A673 (cell line): ENCODE measurements around the gene DNAH1. TPM values are rescaled to one million over a fixed set of nuclear protein-coding genes. Genes with fewer than 3 reads are reported as not detected.

Source experiments
- BruUV-seq: library from RNA; stranded (reverse); fragments of 400-500 nt; replicated peaks from 2 replicates; lab custom pipeline; 2021; lab: Mats Ljungman, UMichigan
- CTCF ChIA-PET: fragments of 300-600 bp; sonication (Branson Sonifier 250); formaldehyde crosslinking; loops from one replicate; lab custom pipeline; 2022; ENCODE audit warnings: antibody characterized with exemption; lab: Charles Lee
- POLR2A ChIA-PET: fragments of 300-600 bp; sonication (Branson Sonifier 250); formaldehyde crosslinking; loops from one replicate; lab custom pipeline; 2022; ENCODE audit warnings: antibody characterized with exemption; ENCODE audit not compliant: low non-redundant PET; lab: Charles Lee
- DNase-seq: peaks from one replicate; pipeline ENCODE4 v3.0.0-alpha.2; 2015; ENCODE audit warnings: low spot score
- H3K27ac ChIP-seq: fragments of 200-600 bp; sonication (generic); 2 replicates; pipeline ENCODE4 v1.5.1; 2016; ENCODE audit warnings: mixed run types, low read depth, mild to moderate bottlenecking, mixed read lengths, antibody characterized with exemption, low read length; ENCODE audit not compliant: poor library complexity, severe bottlenecking
- H3K27me3 ChIP-seq: fragments of 200-600 bp; sonication (generic); replicated peaks from 2 replicates; pipeline ENCODE4 v1.6.1; 2017; ENCODE audit warnings: mixed run types, low read depth, mild to moderate bottlenecking, mixed read lengths, antibody characterized with exemption, low read length; ENCODE audit not compliant: insufficient read depth, poor library complexity
- H3K36me3 ChIP-seq: fragments of 200-600 bp; sonication (generic); 2 replicates; pipeline ENCODE4 v1.6.1; 2016; ENCODE audit warnings: mixed run types, mild to moderate bottlenecking, mixed read lengths, antibody characterized with exemption, low read length; ENCODE audit not compliant: insufficient read depth, poor library complexity, severe bottlenecking
- H3K4me1 ChIP-seq: fragments of 200-600 bp; sonication (generic); 2 replicates; pipeline ENCODE4 v1.6.1; 2017; ENCODE audit warnings: mixed run types, mild to moderate bottlenecking, mixed read lengths, antibody characterized with exemption, low read length; ENCODE audit not compliant: insufficient read depth, poor library complexity, severe bottlenecking
- H3K4me3 ChIP-seq: fragments of 200-600 bp; sonication (generic); 2 replicates; pipeline ENCODE4 v1.5.1; 2016; ENCODE audit warnings: low read depth, mixed run types, mild to moderate bottlenecking, mixed read lengths, low read length; ENCODE audit not compliant: poor library complexity, severe bottlenecking
- H3K9me3 ChIP-seq: fragments of 200-600 bp; sonication (generic); 2 replicates; pipeline ENCODE4 v1.6.1; 2016; ENCODE audit warnings: mixed run types, low read depth, mild to moderate bottlenecking, mixed read lengths, antibody characterized with exemption, low read length; ENCODE audit not compliant: poor library complexity, severe bottlenecking
- CTCF ChIP-seq: fragments of 300-800, 200-600 bp; sonication (generic); conservative IDR thresholded peaks from 2 replicates; pipeline ENCODE4 v1.5.1; 2017; ENCODE audit warnings: low read depth, mild to moderate bottlenecking, antibody characterized with exemption, low read length, moderate library complexity, mixed read lengths
- EZH2 ChIP-seq: fragments of 200-600 bp; sonication (generic); IDR thresholded peaks from 2 replicates; pipeline ENCODE4 v1.6.1; 2017; ENCODE audit warnings: borderline replicate concordance, low read depth, mild to moderate bottlenecking, mixed read lengths, antibody characterized with exemption, low read length; ENCODE audit not compliant: poor library complexity, severe bottlenecking
- intact Hi-C: fragments of 100-400 bp; cut with micrococcal nuclease; formaldehyde crosslinking; loops from one replicate; pipeline ENCODE4 v1.10.0; 2022; ENCODE audit not compliant: unreplicated experiment
- total RNA-seq: library from RNA; stranded (reverse); gene quantifications from 2 replicates; pipeline ENCODE4 v1.2.3, GENCODE V29; 2021

Gene DNAH1
- total RNA-seq, 1 experiment from 2014 or later = 1.3 TPM

GRCh38 chr3:52294320-52295150 lies 21.6 kb upstream of the DNAH1 start:
- intact Hi-C loops = no loop called here
- CTCF ChIA-PET = no interaction called here

GRCh38 chr3:52295671-52296208 lies 20.4 kb upstream of the DNAH1 start:
- H3K27ac ChIP-seq = no peak overlapping the region
- no peak for DNase-seq
- H3K9me3 ChIP-seq = no peaks in the 10 kb centered on the region
- TF ChIP-seq CTCF (no peak), EZH2 (no peak)
- no peaks in the 10 kb centered on the region for H3K36me3 ChIP-seq
- POLR2A ChIA-PET = no interaction called here
- H3K4me1 ChIP-seq = no peaks in the 10 kb centered on the region
- no TSS peak for BruUV-seq
- intact Hi-C loops = no loop called here
- CTCF ChIA-PET = no interaction called here
- H3K27me3 ChIP-seq = no peaks in the 10 kb centered on the region
- H3K4me3 ChIP-seq = no peak overlapping the region

More at GRCh38 chr3:52294320-52295150, 21.6 kb upstream of the DNAH1 start:
- Histone ChIP-seq H3K9me3 (no peaks in the 10 kb centered on the region), H3K27me3 (no peaks in the 10 kb centered on the region), H3K4me3 (no peak overlapping the region), H3K4me1 (no peaks in the 10 kb centered on the region), H3K27ac (no peak overlapping the region), H3K36me3 (no peaks in the 10 kb centered on the region)
- no peak for DNase-seq
- TF ChIP-seq EZH2 (no peak), CTCF (no peak)
- BruUV-seq = no TSS peak
- POLR2A ChIA-PET = no interaction called here

DNA sequence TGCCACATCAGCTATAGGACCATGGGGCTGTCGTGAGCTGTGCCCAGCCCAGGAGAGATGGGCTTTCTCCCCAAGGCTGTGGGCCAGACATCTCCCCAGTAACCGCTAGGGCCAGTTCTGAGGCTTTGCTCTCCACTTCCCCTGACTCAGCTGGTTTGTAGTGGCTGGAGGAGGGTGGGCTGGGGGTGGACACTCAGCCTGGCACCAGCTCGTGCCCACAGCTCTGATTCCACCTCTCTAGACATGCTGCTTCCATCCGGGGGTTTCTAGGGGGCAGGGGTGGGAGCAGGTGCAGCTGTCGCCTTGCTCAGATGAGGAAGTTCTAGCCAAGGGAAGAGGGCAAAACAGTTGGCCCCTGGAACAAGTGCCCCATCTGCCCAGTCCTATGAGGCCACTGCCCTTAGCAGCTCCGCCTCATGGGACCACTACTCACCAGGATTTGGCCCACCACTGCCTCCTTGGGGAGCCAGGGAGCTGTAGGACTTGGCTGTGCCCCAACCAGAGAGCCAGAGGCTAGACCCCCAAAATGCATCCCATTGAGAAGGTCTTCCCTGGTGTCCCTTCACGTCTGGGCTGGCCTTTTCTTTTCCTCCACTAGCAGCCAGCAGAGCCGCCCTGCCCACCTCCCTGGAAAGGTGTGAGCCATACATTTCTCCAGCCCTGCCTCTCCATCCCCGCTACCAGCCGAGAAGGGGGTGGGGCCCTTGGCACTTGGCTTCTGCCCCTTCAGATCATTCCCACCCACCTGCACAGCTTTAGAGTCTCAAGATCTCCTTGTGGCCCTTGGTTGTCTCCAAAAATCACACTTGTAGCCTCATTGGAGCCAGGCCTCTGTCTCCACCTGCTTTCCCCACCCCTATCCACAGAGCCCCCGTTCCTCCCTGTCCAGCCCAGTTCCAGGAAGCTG lies 18.6 kb upstream of the DNAH1 start:
- no TSS peak for BruUV-seq
- no peaks in the 10 kb centered on the region for H3K9me3 ChIP-seq
- no peaks in the 10 kb centered on the region for H3K4me1 ChIP-seq
- intact Hi-C loops = no loop called here
- H3K27me3 ChIP-seq = no peaks in the 10 kb centered on the region
- CTCF ChIA-PET = interaction anchor here (0.9 kb wide), 1 partner anchor 77 kb away, joined by 3 read pairs; no protein-coding TSS in a partner anchor
- no peaks in the 10 kb centered on the region for H3K36me3 ChIP-seq
- H3K4me3 ChIP-seq = no peak overlapping the region
- DNase-seq = no peak
- no peak for TF ChIP-seq CTCF
- no peak for TF ChIP-seq EZH2
- no peak overlapping the region for H3K27ac ChIP-seq
- POLR2A ChIA-PET = no interaction called here
